ENCODE data around the gene ARHGAP32.

The ARHGAP32 gene

GRCh38 chr11:129102756-129103155 is 89.4 kb downstream of the ARHGAP32 start:
- no peak for DNase-seq

- DNase-seq: no peak
Observed at GRCh38 chr11:129102225-129102624, 89.9 kb downstream of the ARHGAP32 start.

- DNase-seq: no peak
Observed at GRCh38 chr11:129093283-129093682, 98.8 kb downstream of the ARHGAP32 start.

GRCh38 chr11:129090056-129090455 is 102.1 kb downstream of the ARHGAP32 start:
- DNase-seq: no peak

- DNase-seq: no peak
Observed at GRCh38 chr11:129089279-129089678, 102.8 kb downstream of the ARHGAP32 start.

GRCh38 chr11:129086976-129087375 is 105.1 kb downstream of the ARHGAP32 start:
- DNase-seq: no peak

- no peak for DNase-seq
Observed at GRCh38 chr11:129077191-129077590, 114.9 kb downstream of the ARHGAP32 start.

- DNase-seq: no peak
Observed at GRCh38 chr11:129075757-129076156, 116.4 kb downstream of the ARHGAP32 start.

- DNase-seq: no peak
Observed at GRCh38 chr11:129067454-129067853, 124.7 kb downstream of the ARHGAP32 start.

- no peak for DNase-seq
Observed at GRCh38 chr11:129066229-129066628, 125.9 kb downstream of the ARHGAP32 start.

GRCh38 chr11:129063118-129063517 is 129.0 kb downstream of the ARHGAP32 start:
- no peak for DNase-seq

GRCh38 chr11:129061492-129062230 is 130.5 kb downstream of the ARHGAP32 start:
- no peak for DNase-seq

- no peak for DNase-seq
Observed at GRCh38 chr11:129056916-129057315, 135.2 kb downstream of the ARHGAP32 start.

GRCh38 chr11:129055196-129055595 is 136.9 kb downstream of the ARHGAP32 start:
- no peak for DNase-seq

- DNase-seq: no peak
Observed at GRCh38 chr11:129048911-129049310, 143.2 kb downstream of the ARHGAP32 start.

GRCh38 chr11:129045150-129045549 is 147.0 kb downstream of the ARHGAP32 start:
- no peak for DNase-seq

GRCh38 chr11:129042503-129042902 is 149.6 kb downstream of the ARHGAP32 start:
- DNase-seq: no peak

- no peak for DNase-seq
Observed at GRCh38 chr11:129041611-129042018, 150.5 kb downstream of the ARHGAP32 start.

GRCh38 chr11:129040934-129041333 is 151.2 kb downstream of the ARHGAP32 start:
- DNase-seq: no peak

- no peak for DNase-seq
Observed at GRCh38 chr11:129035244-129035643, 156.9 kb downstream of the ARHGAP32 start.

GRCh38 chr11:129034001-129034400 is 158.1 kb downstream of the ARHGAP32 start:
- DNase-seq: no peak

GRCh38 chr11:129023968-129024676 is 168.0 kb downstream of the ARHGAP32 start:
- peak; percentile 6 for DNase-seq

- DNase-seq: no peak
Observed at GRCh38 chr11:129021295-129021694, 170.8 kb downstream of the ARHGAP32 start.

GRCh38 chr11:129018991-129019390 is 173.1 kb downstream of the ARHGAP32 start:
- no peak for DNase-seq
